ENCODE data around the gene ERCC6L.

ERCC6L gene

GRCh38 chrX:72265263-72265662 is 26.4 kb upstream of the ERCC6L start:
- ATAC-seq (ENCODE audit: insufficient read depth, low read depth) = no peak
- no peak overlapping the region for H3K27ac ChIP-seq (ENCODE audit: low read length)
- 0 out of 2 replicates have a peak, but pooled peaks cover 3% of the 10 kb centered on the region for H4K20me1 ChIP-seq (ENCODE audit: insufficient read depth, low read length)
- peaks cover 25% of the 10 kb centered on the region for H3K36me3 ChIP-seq (ENCODE audit: insufficient read depth, low read length)
- no peaks in the 10 kb centered on the region for H3K79me2 ChIP-seq (ENCODE audit: insufficient read depth, low read length)
- no peak overlapping the region for H3K4me2 ChIP-seq (ENCODE audit: insufficient read depth, low read length)
- no peaks in the 10 kb centered on the region for H3K4me1 ChIP-seq (ENCODE audit: insufficient read depth, low read length)
- DNase-seq = no peak
- H2AFZ ChIP-seq (ENCODE audit: low read depth, low read length) = no peak overlapping the region
- H3K4me3 ChIP-seq (ENCODE audit: low read depth in 1 of 2, low read length in 2 of 2) = no peak overlapping the region
- no peak overlapping the region for H3K9ac ChIP-seq (ENCODE audit: low read depth, low read length)
- H3K27me3 ChIP-seq (ENCODE audit: insufficient read depth, low read length, poor library complexity) = no peaks in the 10 kb centered on the region
- TF ChIP-seq, protein P1, sequence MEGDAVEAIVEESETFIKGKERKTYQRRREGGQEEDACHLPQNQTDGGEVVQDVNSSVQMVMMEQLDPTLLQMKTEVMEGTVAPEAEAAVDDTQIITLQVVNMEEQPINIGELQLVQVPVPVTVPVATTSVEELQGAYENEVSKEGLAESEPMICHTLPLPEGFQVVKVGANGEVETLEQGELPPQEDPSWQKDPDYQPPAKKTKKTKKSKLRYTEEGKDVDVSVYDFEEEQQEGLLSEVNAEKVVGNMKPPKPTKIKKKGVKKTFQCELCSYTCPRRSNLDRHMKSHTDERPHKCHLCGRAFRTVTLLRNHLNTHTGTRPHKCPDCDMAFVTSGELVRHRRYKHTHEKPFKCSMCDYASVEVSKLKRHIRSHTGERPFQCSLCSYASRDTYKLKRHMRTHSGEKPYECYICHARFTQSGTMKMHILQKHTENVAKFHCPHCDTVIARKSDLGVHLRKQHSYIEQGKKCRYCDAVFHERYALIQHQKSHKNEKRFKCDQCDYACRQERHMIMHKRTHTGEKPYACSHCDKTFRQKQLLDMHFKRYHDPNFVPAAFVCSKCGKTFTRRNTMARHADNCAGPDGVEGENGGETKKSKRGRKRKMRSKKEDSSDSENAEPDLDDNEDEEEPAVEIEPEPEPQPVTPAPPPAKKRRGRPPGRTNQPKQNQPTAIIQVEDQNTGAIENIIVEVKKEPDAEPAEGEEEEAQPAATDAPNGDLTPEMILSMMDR (IDR thresholded peaks at IDR 0.05; ENCODE audit: borderline replicate concordance, extremely low read depth, low read length, poor library complexity, severe bottlenecking) = no peak
- TF ChIP-seq EZH2 (IDR thresholded peaks at IDR 0.05; ENCODE audit: borderline replicate concordance, low read depth, low read length, severe bottlenecking) = no peak
- H3K9me3 ChIP-seq (ENCODE audit: insufficient read depth, low read length, severe bottlenecking) = no peaks in the 10 kb centered on the region

DNA sequence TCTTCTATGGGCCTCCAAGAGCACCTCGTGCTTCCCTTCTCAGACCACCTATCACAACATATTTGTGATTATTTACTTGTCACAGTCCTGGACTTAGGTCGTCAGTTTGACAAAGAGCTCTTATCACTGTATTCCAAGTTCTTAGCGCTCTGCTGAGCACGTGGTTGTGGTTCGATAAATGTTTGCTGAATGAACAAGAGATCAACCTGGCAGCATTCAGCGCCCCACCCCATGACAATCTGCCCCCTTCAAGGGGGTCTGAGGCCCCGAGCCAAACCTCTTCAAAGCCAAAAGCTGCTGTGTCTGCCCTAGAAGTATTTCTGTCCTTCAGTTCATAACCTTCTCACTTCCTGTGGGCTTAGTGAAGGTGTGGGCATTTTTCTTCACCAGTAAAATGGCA is 23.2 kb upstream of the ERCC6L start:
- no peak for DNase-seq
- no peak for ATAC-seq (ENCODE audit: insufficient read depth, low read depth)
- H3K9me3 ChIP-seq (ENCODE audit: insufficient read depth, low read length, severe bottlenecking) = no peaks in the 10 kb centered on the region
- no peak overlapping the region for H3K4me3 ChIP-seq (ENCODE audit: low read depth in 1 of 2, low read length in 2 of 2)
- TF ChIP-seq, protein P1 (IDR thresholded peaks at IDR 0.05; ENCODE audit: borderline replicate concordance, extremely low read depth, low read length, poor library complexity, severe bottlenecking) = no peak
- TF ChIP-seq EZH2 (IDR thresholded peaks at IDR 0.05; ENCODE audit: borderline replicate concordance, low read depth, low read length, severe bottlenecking) = no peak
- no peak overlapping the region for H2AFZ ChIP-seq (ENCODE audit: low read depth, low read length)
- no peaks in the 10 kb centered on the region for H4K20me1 ChIP-seq (ENCODE audit: insufficient read depth, low read length)
- no peak overlapping the region for H3K9ac ChIP-seq (ENCODE audit: low read depth, low read length)
- H3K4me2 ChIP-seq (ENCODE audit: insufficient read depth, low read length) = no peak overlapping the region
- no peaks in the 10 kb centered on the region for H3K79me2 ChIP-seq (ENCODE audit: insufficient read depth, low read length)
- no peaks in the 10 kb centered on the region for H3K27me3 ChIP-seq (ENCODE audit: insufficient read depth, low read length, poor library complexity)
- H3K4me1 ChIP-seq (ENCODE audit: insufficient read depth, low read length) = no peaks in the 10 kb centered on the region
- H3K36me3 ChIP-seq (ENCODE audit: insufficient read depth, low read length) = no peaks in the 10 kb centered on the region
- H3K27ac ChIP-seq (ENCODE audit: low read length) = no peak overlapping the region

GRCh38 chrX:72260448-72260847 is 21.6 kb upstream of the ERCC6L start:
- no peak overlapping the region for H3K27ac ChIP-seq (ENCODE audit: low read length)
- DNase-seq = no peak
- TF ChIP-seq, protein P1 (IDR thresholded peaks at IDR 0.05; ENCODE audit: borderline replicate concordance, extremely low read depth, low read length, poor library complexity, severe bottlenecking) = no peak
- TF ChIP-seq EZH2 (IDR thresholded peaks at IDR 0.05; ENCODE audit: borderline replicate concordance, low read depth, low read length, severe bottlenecking) = no peak

GRCh38 chrX:72258174-72258573 is 19.3 kb upstream of the ERCC6L start:
- Histone ChIP-seq H3K9ac (ENCODE audit: low read depth, low read length) (no peak overlapping the region), H2AFZ (ENCODE audit: low read depth, low read length) (no peak overlapping the region), H3K9me3 (ENCODE audit: insufficient read depth, low read length, severe bottlenecking) (no peaks in the 10 kb centered on the region), H3K27me3 (ENCODE audit: insufficient read depth, low read length, poor library complexity) (no peaks in the 10 kb centered on the region), H3K4me1 (ENCODE audit: insufficient read depth, low read length) (no peaks in the 10 kb centered on the region), H3K36me3 (ENCODE audit: insufficient read depth, low read length) (no peaks in the 10 kb centered on the region), H3K4me2 (ENCODE audit: insufficient read depth, low read length) (no peak overlapping the region), H3K4me3 (ENCODE audit: low read depth in 1 of 2, low read length in 2 of 2) (no peak overlapping the region), H4K20me1 (ENCODE audit: insufficient read depth, low read length) (no peaks in the 10 kb centered on the region), H3K79me2 (ENCODE audit: insufficient read depth, low read length) (no peaks in the 10 kb centered on the region), H3K27ac (ENCODE audit: low read length) (no peak overlapping the region)
- ATAC-seq (ENCODE audit: insufficient read depth, low read depth) (no peak), DNase-seq (no peak)
- no peak for TF ChIP-seq EZH2 (IDR thresholded peaks at IDR 0.05; ENCODE audit: borderline replicate concordance, low read depth, low read length, severe bottlenecking)
- TF ChIP-seq, protein P1 (IDR thresholded peaks at IDR 0.05; ENCODE audit: borderline replicate concordance, extremely low read depth, low read length, poor library complexity, severe bottlenecking) = no peak

More at GRCh38 chrX:72260448-72260847, 21.6 kb upstream of the ERCC6L start:
- Histone ChIP-seq H4K20me1 (ENCODE audit: insufficient read depth, low read length) (no peaks in the 10 kb centered on the region), H3K4me3 (ENCODE audit: low read depth in 1 of 2, low read length in 2 of 2) (no peak overlapping the region), H3K9me3 (ENCODE audit: insufficient read depth, low read length, severe bottlenecking) (no peaks in the 10 kb centered on the region), H3K27me3 (ENCODE audit: insufficient read depth, low read length, poor library complexity) (no peaks in the 10 kb centered on the region), H3K36me3 (ENCODE audit: insufficient read depth, low read length) (no peaks in the 10 kb centered on the region), H3K4me2 (ENCODE audit: insufficient read depth, low read length) (no peak overlapping the region), H3K4me1 (ENCODE audit: insufficient read depth, low read length) (no peaks in the 10 kb centered on the region), H2AFZ (ENCODE audit: low read depth, low read length) (no peak overlapping the region), H3K9ac (ENCODE audit: low read depth, low read length) (no peak overlapping the region), H3K79me2 (ENCODE audit: insufficient read depth, low read length) (no peaks in the 10 kb centered on the region)
- ATAC-seq (ENCODE audit: insufficient read depth, low read depth) = no peak

Measured in DND-41 (cell line).